GM15510 (cell line): ENCODE measurements around the gene TTC9C.

Source experiments
- POLR2A ChIP-seq: IDR thresholded peaks from 3 replicates; pipeline ENCODE4 v1.6.1; 2011; ENCODE audit warnings: borderline replicate concordance; ENCODE audit not compliant: insufficient read length; ENCODE audit errors: extremely low read depth

TTC9C gene

GRCh38 chr11:62727165-62727871, 968 bp upstream of the TTC9C start, which contains the start of gene HNRNPUL2:
Gene HNRNPUL2 (minus strand): TSS chr11:62727457. CDS start chr11:62727156, 301 bp downstream.
- TF ChIP-seq POLR2A: peak; percentile 94

GRCh38 chr11:62727872-62728170, 465 bp upstream of the TTC9C start:
- TF ChIP-seq POLR2A: no peak

GRCh38 chr11:62732830-62733229, 4.5 kb downstream of the TTC9C start:
- TF ChIP-seq POLR2A: no peak

GRCh38 chr11:62737196-62737595, 8.9 kb downstream of the TTC9C start:
- TF ChIP-seq POLR2A: no peak

- TF ChIP-seq POLR2A: no peak
Measured at GRCh38 chr11:62747475-62748160, 19.3 kb downstream of the TTC9C start.

GRCh38 chr11:62752177-62752785, 24.0 kb downstream of the TTC9C start:
- TF ChIP-seq POLR2A: no peak

- no peak for TF ChIP-seq POLR2A
Measured at GRCh38 chr11:62752994-62753735, 24.9 kb downstream of the TTC9C start.

GRCh38 chr11:62753736-62754603, 25.7 kb downstream of the TTC9C start, which contains the start of gene ZBTB3:
Gene ZBTB3 (minus strand): TSS chr11:62754160. CDS start chr11:62753664, 496 bp downstream.
- peak; percentile 60 for TF ChIP-seq POLR2A

GRCh38 chr11:62755086-62755615, 26.9 kb downstream of the TTC9C start:
- no peak for TF ChIP-seq POLR2A

- no peak for TF ChIP-seq POLR2A
Measured at GRCh38 chr11:62757846-62758788, 29.8 kb downstream of the TTC9C start.

- no peak for TF ChIP-seq POLR2A
Measured at GRCh38 chr11:62770778-62771143, 42.5 kb downstream of the TTC9C start.

GRCh38 chr11:62771144-62772021, 43.1 kb downstream of the TTC9C start, which contains the start of gene TAF6L:
Gene TAF6L (plus strand): TSS chr11:62771396. CDS start chr11:62775784, 4,388 bp downstream.
- TF ChIP-seq POLR2A: peak; percentile 63
